ENCODE measurements around the gene UFSP1.

DNA sequence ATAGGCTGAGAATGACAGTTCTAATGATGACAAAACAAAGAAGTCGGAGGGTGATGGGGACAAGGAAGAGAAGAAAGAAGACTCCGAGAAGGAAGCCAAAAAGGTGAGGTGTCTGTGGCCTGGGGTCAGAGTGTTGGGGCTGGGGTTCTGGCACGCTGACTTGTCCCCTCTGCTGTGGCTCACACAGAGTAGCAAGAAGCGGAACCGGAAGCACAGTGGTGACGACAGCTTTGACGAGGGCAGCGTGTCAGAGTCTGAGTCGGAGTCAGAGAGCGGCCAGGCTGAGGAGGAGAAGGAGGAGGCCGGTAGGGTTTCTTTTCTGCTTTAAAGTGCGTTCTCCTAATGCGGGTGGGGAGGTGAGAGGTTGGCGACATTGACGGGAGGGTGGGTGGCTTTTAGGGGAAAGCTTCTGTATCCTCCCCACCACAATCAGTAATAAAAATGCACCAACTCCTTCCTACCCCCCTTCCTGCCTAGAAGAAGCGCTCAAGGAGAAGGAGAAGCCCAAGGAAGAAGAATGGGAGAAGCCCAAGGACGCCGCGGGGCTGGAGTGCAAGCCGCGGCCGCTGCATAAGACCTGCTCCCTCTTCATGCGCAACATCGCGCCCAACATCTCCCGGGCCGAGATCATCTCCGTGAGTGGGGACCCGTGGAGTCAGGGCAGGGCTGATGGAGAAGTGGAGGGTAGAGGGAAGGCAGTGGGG, 4.6 kb downstream of the UFSP1 start:
- no peak for TF ChIP-seq CTCF (IDR thresholded peaks at IDR 0.05 in 2 of 3, conservative IDR thresholded peaks at IDR 0.05 in 1 of 3; ENCODE audit: borderline replicate concordance in 1 of 3, insufficient read depth in 1 of 3, low read depth in 2 of 3, low read length in 2 of 3)
- no peak for TF ChIP-seq POLR2A (IDR thresholded peaks at IDR 0.05; ENCODE audit: borderline replicate concordance, extremely low read depth, insufficient read depth, insufficient read length)
- no peak for TF ChIP-seq EZH2 (IDR thresholded peaks at IDR 0.05)
- TF ChIP-seq, protein P1, sequence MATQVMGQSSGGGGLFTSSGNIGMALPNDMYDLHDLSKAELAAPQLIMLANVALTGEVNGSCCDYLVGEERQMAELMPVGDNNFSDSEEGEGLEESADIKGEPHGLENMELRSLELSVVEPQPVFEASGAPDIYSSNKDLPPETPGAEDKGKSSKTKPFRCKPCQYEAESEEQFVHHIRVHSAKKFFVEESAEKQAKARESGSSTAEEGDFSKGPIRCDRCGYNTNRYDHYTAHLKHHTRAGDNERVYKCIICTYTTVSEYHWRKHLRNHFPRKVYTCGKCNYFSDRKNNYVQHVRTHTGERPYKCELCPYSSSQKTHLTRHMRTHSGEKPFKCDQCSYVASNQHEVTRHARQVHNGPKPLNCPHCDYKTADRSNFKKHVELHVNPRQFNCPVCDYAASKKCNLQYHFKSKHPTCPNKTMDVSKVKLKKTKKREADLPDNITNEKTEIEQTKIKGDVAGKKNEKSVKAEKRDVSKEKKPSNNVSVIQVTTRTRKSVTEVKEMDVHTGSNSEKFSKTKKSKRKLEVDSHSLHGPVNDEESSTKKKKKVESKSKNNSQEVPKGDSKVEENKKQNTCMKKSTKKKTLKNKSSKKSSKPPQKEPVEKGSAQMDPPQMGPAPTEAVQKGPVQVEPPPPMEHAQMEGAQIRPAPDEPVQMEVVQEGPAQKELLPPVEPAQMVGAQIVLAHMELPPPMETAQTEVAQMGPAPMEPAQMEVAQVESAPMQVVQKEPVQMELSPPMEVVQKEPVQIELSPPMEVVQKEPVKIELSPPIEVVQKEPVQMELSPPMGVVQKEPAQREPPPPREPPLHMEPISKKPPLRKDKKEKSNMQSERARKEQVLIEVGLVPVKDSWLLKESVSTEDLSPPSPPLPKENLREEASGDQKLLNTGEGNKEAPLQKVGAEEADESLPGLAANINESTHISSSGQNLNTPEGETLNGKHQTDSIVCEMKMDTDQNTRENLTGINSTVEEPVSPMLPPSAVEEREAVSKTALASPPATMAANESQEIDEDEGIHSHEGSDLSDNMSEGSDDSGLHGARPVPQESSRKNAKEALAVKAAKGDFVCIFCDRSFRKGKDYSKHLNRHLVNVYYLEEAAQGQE (IDR thresholded peaks at IDR 0.05; ENCODE audit: low read depth), result no peak
- no peak for TF ChIP-seq ZBTB33 (IDR thresholded peaks at IDR 0.05; ENCODE audit: extremely low read depth, insufficient replicate concordance, low read length)
- TF ChIP-seq SIN3A (IDR thresholded peaks at IDR 0.05; ENCODE audit: low read depth), result no peak
- TF ChIP-seq YY1 (IDR thresholded peaks at IDR 0.05; ENCODE audit: extremely low read depth, insufficient replicate concordance, low read depth, low read length), result no peak
- no peak for TF ChIP-seq ZNF274 (IDR thresholded peaks at IDR 0.05; ENCODE audit: low read depth, low read length)
- TF ChIP-seq JUND (IDR thresholded peaks at IDR 0.05), result no peak
- no peak for TF ChIP-seq CBX3 (IDR thresholded peaks at IDR 0.05; ENCODE audit: low read depth)
- no peak for TF ChIP-seq EZH2phosphoT487 (IDR thresholded peaks at IDR 0.05; ENCODE audit: borderline replicate concordance)
- TF ChIP-seq CEBPB (IDR thresholded peaks at IDR 0.05; ENCODE audit: low read depth), result no peak
